ENCODE data around the gene TBX15. TPM values are rescaled to one million over a fixed set of nuclear protein-coding genes. Genes with fewer than 3 reads are reported as not detected.

Gene TBX15
- total and polyA plus RNA-seq, 9 of the 15 experiments (the other 6 are each of a cell fraction or from before 2014, with no cell fraction given): 0.03 to 3.4 (median 2.3) TPM

DNA sequence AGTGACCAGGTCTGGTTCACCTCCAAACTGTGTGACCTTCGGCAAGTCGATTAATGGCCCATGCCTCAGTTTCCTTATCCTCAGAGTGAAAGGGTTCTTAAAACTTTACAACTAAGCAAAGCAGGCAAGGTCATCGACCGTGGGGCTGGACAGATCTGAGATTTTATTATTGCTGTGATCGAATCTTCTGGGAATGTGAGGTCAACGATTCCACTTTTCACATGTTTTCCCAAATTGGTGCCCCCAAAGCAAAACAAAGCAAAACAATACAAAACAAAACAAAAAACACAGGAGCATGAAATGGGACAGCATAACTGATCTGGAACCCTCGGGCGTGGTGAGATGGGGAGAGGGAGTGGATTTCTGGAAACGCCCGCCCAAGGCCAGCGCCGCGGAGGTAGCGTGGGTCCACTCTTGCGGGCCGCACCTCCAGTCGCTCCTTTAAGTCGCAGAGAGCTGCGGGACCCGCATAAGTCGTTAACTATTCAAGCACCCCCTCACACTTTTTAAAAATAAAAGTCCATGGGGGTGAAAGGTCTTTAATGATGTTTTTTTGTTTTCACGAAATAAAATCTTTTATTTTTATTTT is 4.2 kb upstream of the TBX15 start:
- intact Hi-C loops (cut with micrococcal nuclease): no loop called here
- H3K27me3 ChIP-seq (ENCODE audit: control insufficient read depth in 2 of 2, insufficient read depth in 2 of 2, low read length in 2 of 2): peaks cover 55 to 76% of the 10 kb centered on the region in 2 experiments

GRCh38 chr1:118991448-118991847 is 3.3 kb upstream of the TBX15 start:
- POLR2A ChIA-PET: no interaction called here
- FAIRE-seq (no peak), DNase-seq (ENCODE audit: extremely low read depth in 1 of 4, low spot score in 3 of 4) (no peak), ATAC-seq (no peak)
- Histone ChIP-seq H3K4me2 (ENCODE audit: insufficient read depth, low read length) (no peak overlapping the region), H4K20me1 (replicated peaks; ENCODE audit: control insufficient read depth, insufficient read depth, low read length) (no peaks in the 10 kb centered on the region), H3K9me1 (ENCODE audit: control insufficient read depth, insufficient read depth, low read length) (no peaks in the 10 kb centered on the region), H3K79me2 (ENCODE audit: control insufficient read depth, insufficient read depth, low read length) (0 out of 3 replicates have a peak, but pooled peaks cover 2% of the 10 kb centered on the region), H3K4me1 (replicated peaks in 1 of 2; ENCODE audit: control insufficient read depth in 2 of 2, insufficient read depth in 2 of 2, low read length in 2 of 2) (peaks cover 0 to 18% of the 10 kb centered on the region in 2 experiments; a peak in 3 of 5 replicates), H3K4me3 (no peak overlapping the region), H3K27me3 (ENCODE audit: control insufficient read depth in 2 of 2, insufficient read depth in 2 of 2, low read length in 2 of 2) (peaks cover 64 to 83% of the 10 kb centered on the region in 2 experiments), H3K9me3 (replicated peaks; ENCODE audit: control insufficient read depth, insufficient read depth, low read depth, low read length) (no peaks in the 10 kb centered on the region), H2AFZ (ENCODE audit: low read depth, low read length) (no peak overlapping the region), H3K27ac (ENCODE audit: extremely low read depth, low read depth, low read length) (no peak overlapping the region), H3K9ac (ENCODE audit: insufficient read depth in 1 of 2, low read depth in 2 of 2, low read length in 2 of 2) (no peak overlapping the region), H3K36me3 (ENCODE audit: control insufficient read depth, insufficient read depth, low read length) (no peaks in the 10 kb centered on the region)
- intact Hi-C loops (cut with micrococcal nuclease): no loop called here
- 5% methylated on average over 4 of the region's 4 CpGs for WGBS (ENCODE audit: insufficient coverage, low coverage, missing lambda C conversion rate)
- CTCF ChIA-PET (ENCODE audit: low intra/inter-chr PET ratio): no interaction called here
- TF ChIP-seq THRB (CRISPR knock-in tag; conservative IDR thresholded peaks at IDR 0.05): no peak
- TF ChIP-seq CHD1 (IDR thresholded peaks at IDR 0.05; ENCODE audit: low read length): no peak
- TF ChIP-seq RB1 (IDR thresholded peaks at IDR 0.05; ENCODE audit: low read depth): no peak
- TF ChIP-seq ZNF174 (CRISPR knock-in tag; IDR thresholded peaks at IDR 0.05): no peak
- TF ChIP-seq FOS (IDR thresholded peaks at IDR 0.05; ENCODE audit: extremely low read depth, insufficient read length): no peak
- TF ChIP-seq ZNF408 (CRISPR knock-in tag; IDR thresholded peaks at IDR 0.05; ENCODE audit: low read depth): no peak
- TF ChIP-seq, protein P1, sequence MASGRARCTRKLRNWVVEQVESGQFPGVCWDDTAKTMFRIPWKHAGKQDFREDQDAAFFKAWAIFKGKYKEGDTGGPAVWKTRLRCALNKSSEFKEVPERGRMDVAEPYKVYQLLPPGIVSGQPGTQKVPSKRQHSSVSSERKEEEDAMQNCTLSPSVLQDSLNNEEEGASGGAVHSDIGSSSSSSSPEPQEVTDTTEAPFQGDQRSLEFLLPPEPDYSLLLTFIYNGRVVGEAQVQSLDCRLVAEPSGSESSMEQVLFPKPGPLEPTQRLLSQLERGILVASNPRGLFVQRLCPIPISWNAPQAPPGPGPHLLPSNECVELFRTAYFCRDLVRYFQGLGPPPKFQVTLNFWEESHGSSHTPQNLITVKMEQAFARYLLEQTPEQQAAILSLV (tag; IDR thresholded peaks at IDR 0.05): no peak
- TF ChIP-seq, protein P2, sequence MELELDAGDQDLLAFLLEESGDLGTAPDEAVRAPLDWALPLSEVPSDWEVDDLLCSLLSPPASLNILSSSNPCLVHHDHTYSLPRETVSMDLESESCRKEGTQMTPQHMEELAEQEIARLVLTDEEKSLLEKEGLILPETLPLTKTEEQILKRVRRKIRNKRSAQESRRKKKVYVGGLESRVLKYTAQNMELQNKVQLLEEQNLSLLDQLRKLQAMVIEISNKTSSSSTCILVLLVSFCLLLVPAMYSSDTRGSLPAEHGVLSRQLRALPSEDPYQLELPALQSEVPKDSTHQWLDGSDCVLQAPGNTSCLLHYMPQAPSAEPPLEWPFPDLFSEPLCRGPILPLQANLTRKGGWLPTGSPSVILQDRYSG (tag; conservative IDR thresholded peaks at IDR 0.05; ENCODE audit: low read depth): no peak
- no peak for TF ChIP-seq CBX1 (IDR thresholded peaks at IDR 0.05; ENCODE audit: low read depth)
- TF ChIP-seq SMC3 (conservative IDR thresholded peaks at IDR 0.05; ENCODE audit: insufficient read depth, low read depth, low read length): no peak
- no TSS peak for BruUV-seq (replicated peaks)
- in situ Hi-C loops (cut with MboI): no loop called here

More for the DNA sequence above, 4.2 kb upstream of the TBX15 start:
- no peaks in the 10 kb centered on the region for H4K20me1 ChIP-seq (replicated peaks; ENCODE audit: control insufficient read depth, insufficient read depth, low read length)
- H3K9me1 ChIP-seq (ENCODE audit: control insufficient read depth, insufficient read depth, low read length): no peaks in the 10 kb centered on the region
- no TSS peak for BruUV-seq (replicated peaks)
- no peak for FAIRE-seq
- H2AFZ ChIP-seq (ENCODE audit: low read depth, low read length): no peak overlapping the region
- H3K4me3 ChIP-seq: no peak overlapping the region
- in situ Hi-C loops (cut with MboI): no loop called here
- no peaks in the 10 kb centered on the region for H3K36me3 ChIP-seq (ENCODE audit: control insufficient read depth, insufficient read depth, low read length)
- ChIA-PET CTCF (ENCODE audit: low intra/inter-chr PET ratio) (no interaction called here), POLR2A (interaction anchor here (0.6 kb wide), 1 partner anchor 1127 kb away, joined by 3 read pairs; no protein-coding TSS in a partner anchor)
- no peak for ATAC-seq
- H3K9me3 ChIP-seq (replicated peaks; ENCODE audit: control insufficient read depth, insufficient read depth, low read depth, low read length): no peaks in the 10 kb centered on the region
- H3K27ac ChIP-seq (ENCODE audit: extremely low read depth, low read depth, low read length): no peak overlapping the region
- H3K4me2 ChIP-seq (ENCODE audit: insufficient read depth, low read length): no peak overlapping the region
- WGBS (ENCODE audit: insufficient coverage, low coverage, missing lambda C conversion rate): 21% methylated on average over 22 of the region's 22 CpGs
- TF ChIP-seq CBX8 (IDR thresholded peaks at IDR 0.05; ENCODE audit: borderline replicate concordance, extremely low read depth, low read depth, low read length, poor library complexity, severe bottlenecking): peak; percentile 80
- no peak for TF ChIP-seq HIVEP1 (CRISPR knock-in tag; IDR thresholded peaks at IDR 0.05)
- no peaks in the 10 kb centered on the region for H3K79me2 ChIP-seq (ENCODE audit: control insufficient read depth, insufficient read depth, low read length)
- no peak overlapping the region for H3K9ac ChIP-seq (ENCODE audit: insufficient read depth in 1 of 2, low read depth in 2 of 2, low read length in 2 of 2)
- peaks cover 0 to 14% of the 10 kb centered on the region in 2 experiments; a peak in 3 of 5 replicates for H3K4me1 ChIP-seq (replicated peaks in 1 of 2; ENCODE audit: control insufficient read depth in 2 of 2, insufficient read depth in 2 of 2, low read length in 2 of 2)
- no peak for DNase-seq (ENCODE audit: extremely low read depth in 1 of 4, low spot score in 3 of 4)
